Activated T-helper 1 cell treated with Interleukin-2 at 50 U/mL for 16 hours (primary cell): ENCODE measurements around the gene JADE3.

Experiments
- DNase-seq: peaks from one replicate; pipeline ENCODE4 v3.0.0-alpha.2; 2020; ENCODE audit warnings: low read depth

The JADE3 gene

DNA sequence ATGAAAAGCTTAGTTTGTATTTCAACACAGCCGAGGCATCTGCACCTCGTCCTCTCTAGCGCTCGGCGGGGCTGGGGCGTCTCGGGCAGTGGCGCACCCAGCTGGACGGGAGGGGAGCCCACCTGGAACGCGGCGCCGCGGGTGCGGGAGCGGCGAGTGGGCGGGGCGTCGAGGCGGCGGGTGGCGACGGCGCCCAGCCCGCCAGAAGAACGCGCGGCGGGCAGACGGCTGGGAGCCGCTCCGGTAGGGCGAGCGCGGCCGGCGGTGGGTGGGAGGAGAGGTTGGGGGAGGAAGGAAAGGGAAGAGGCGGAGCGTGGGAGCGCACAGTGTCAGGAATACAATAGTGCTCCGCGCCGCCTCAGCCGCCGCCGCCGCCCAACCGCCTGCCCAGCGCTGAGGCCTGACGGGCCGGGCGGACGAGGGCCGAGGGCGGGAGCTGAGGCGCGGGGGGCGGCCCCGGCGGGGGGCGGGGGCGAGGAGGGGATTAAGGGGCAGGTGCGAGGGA lies at the start of gene JADE3:
TSS of gene JADE3 (plus strand) at position 324 of the 505 bp plus-strand sequence. CDS start 72,474 bp downstream, outside the sequence.
- no peak for DNase-seq

DNA sequence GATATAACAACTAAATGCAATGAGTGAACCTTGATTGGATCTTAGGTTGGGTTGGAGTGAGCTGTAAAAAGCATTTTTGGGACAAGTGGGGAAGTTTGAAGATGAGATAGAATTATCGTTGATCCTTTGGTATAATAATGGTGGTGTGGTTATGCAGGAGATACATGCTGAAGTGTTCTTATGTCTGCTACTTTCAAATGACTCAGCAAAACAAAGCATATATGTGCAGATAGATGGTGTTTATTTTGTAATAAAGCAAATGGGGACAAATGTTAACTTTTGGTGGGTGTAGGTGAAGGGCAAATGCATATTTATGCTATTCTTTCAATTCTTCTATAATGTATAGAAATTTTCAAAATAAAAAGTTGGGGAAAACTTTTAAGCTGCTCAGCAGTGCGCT lies 49.1 kb upstream of the JADE3 start:
- no peak for DNase-seq

DNA sequence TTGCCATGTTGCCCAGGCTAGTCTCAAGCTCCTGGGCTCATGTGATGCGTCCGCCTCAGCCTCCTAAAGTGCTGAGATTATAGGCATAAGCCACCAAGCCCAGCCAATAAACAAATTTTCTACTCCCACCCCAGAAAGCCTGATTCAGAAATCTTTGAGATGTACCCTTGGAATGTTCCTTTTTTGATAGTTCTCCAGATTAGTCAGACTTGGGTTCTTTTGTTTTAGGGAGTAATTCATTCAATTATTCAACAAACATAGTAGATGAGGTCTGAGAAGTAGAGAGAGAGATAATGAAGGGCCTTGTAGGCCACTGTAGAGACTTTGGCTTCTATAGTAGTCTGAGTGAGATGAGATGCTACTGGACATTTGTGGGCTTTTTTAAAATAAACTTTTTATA lies 47.6 kb upstream of the JADE3 start:
- DNase-seq, result no peak

DNA sequence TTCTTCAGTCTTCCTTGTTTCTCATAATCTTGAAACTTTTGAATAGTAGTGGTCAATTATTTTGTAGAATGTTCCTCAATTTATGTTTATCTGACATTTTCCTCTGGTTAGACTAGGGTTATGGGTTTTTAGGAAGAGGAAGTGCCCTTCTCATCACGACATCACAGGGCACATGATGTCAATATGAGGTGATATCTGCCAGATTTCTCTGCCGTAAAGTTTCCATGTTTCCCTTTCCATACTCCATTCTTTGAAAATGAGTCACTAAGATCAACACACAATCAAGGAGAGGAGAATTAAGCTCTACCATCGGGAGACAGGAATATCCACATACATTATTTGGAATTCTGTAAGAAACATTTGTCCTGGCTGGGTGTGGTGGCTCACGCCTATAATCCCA lies 46.9 kb upstream of the JADE3 start:
- no peak for DNase-seq

DNA sequence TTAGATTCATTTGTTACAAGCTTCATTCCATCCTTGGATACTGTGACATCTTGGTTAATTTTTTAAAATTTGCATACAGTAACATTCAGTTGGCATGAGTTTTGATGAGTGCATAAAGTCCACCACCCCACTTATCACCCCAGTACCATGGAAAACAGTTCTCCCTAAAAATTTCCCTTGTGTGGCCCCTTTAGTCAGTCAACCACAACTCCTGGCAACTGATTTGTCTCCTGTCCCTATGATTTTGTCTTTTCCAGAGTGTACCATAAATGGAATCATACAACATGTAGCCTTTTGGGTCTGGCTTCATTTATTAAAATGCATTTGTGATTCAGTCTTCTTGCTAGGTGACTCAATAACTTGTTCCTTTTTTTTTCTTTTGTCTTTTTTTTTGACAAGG lies 45.5 kb upstream of the JADE3 start:
- no peak for DNase-seq

DNA sequence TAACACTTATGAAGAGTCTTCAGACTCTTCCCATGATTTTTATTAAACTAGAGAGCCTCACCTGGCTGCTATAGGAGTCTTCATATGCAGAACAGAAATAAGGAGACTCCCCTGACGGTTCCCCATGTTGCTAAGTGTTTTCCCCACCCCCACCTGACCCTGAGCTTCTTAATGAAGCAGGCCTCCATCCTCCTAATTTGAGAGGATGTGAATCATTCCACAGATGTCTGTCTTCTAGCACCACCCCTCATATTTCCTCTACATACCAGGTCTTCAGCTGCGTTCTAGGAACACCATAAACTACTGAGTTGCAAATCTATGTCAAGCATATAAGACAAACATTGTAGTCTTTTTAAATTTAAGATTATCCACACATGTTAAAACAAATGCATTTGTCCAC lies 38.5 kb upstream of the JADE3 start:
- no peak for DNase-seq

DNA sequence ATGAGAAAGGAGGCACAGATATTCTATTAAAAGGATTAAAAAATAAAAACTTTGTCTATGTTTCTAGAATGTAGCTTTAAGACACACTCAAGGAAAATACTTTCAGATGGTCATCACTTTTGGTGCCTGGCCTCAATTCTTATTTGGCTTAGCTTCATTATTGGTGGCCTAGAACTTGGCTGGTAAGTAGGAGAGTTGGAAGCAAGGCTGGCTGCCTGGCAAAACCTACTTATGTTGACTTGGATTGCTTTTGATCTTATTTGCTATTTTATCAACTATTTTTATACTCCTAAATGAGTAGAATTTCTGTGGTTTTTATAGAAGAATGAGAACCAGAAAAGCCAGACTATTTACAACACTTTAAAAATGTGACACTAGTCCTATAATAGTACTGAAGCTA lies 35.3 kb upstream of the JADE3 start:
- no peak for DNase-seq

DNA sequence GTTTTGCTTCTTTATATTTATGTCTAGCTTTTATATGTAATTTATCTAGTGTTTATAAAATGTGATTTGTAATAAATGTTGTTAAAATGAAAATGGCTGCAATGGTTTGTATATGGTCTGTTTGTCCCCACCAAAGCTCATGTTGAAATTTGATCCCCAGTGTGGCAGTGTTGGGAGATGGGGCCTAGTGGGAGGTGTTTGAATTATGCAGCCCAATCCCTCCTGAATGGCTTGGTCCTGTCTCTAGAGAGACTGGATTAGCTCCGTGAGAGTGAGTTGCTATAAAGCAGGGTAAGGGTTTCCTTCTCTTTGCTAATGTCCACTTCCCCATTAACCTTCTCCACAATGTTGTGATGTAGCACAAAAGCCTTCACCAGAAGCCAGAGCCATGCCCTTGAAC lies 30.0 kb upstream of the JADE3 start:
- DNase-seq, result no peak

DNA sequence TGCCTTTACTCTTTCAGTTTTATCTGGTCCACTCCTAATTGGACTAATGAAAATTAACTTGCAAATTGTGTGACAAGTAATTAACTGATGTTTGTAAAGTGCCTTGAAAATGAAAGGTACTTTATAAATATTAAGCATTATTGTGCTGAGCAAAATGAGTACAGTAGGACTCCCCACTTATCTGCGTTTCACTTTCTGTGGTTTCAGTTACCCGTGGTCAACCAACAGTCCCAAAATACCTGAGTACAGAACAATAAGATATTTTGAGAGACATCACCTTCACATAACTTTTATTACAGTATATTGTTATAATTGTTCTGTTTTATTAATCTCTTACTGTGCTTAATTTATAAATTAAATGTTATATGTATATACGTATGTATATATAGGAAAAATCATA lies 27.4 kb upstream of the JADE3 start:
- no peak for DNase-seq

DNA sequence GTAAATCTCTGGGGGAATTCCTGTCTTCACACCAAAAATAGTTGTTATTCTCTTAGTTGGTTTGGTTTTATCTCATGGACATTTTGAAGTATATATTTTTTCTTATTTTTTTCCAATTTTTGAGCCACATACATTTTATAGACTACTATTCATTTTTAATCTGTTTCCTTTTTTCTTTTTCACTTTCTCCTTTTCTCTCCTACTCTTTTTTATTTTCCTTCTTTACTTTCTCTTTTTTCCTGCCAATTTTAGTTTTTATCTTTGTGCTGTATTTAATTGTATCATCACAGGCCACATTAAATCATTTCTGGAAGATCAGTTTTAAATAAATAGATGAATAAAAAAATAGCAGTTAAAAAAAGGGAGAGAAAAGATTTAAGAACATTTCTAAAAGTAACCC lies 14.0 kb upstream of the JADE3 start:
- DNase-seq, result no peak

DNA sequence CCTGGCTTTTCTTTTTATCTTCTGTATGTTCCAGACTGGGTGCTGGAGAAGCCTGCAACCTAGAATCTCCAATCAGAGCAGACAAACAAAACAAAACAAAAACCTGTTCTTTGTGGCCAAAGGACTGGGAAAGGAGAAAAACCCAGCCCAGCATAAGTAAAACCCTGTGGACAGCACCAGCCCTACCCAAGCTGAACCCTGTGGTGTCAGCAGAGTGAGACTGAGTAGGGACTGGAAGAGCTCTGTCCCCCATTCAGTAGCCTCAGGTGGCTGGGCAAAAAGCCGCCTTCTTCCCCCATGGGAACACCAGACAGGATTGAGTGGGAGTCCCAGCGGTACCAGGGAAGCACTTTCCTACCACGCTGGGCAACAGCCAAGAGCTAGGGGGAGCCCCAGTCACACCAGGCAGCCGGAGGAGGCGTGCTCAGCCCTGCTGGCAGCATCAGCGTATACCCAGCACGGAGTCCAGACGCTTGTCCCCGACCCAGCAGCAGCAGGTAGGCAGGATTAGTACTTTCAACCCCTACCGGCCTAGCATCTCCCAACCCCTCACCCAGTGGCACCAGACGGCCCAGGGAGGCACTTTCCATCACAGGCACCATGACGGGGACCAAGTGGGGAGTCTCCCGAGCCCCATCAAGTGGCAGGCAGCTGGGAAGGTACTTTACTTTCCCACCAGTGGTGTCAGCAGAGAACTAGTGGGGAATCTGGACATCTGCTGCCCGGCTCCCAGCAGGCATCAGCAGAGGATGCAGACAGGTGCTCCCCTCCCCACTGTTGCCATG lies 8.6 kb upstream of the JADE3 start:
- DNase-seq, result peak; percentile 35

DNA sequence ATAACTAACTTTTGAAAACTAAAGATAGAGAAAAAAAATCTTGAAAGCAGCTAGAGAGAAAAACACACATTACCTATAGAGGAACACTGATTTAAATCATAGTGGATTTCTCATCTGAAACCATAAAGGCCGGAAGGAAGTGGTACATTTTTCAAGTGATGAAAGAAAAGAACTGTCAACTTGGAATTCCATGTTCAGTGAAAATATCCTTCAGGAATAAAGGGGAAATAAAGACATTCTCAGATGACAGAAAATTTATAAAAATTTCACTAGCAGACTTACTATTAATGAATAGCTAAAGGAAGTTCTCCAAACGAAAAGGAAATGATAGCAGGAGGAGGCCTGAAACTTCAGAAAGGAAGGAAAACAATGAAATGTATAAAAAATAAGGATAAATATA lies 7.6 kb upstream of the JADE3 start:
- no peak for DNase-seq

DNA sequence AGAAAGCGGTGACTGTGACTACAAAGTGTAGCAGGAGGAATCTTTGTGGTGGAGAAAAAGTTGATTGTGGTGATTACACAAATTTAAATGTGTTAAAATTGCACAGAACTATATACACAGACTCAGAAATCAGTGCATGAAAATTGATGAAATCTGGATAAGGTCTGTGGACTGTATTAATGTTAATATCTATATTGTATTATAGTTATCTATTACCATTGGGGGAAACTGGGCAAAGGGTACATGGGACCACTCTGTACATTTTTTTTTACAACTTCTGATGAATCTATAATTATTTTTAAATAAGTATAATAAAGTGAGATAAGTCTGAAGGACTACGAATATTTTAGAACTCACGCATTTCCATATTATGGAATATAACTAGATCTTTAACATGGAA lies 1.8 kb upstream of the JADE3 start:
- no peak for DNase-seq

DNA sequence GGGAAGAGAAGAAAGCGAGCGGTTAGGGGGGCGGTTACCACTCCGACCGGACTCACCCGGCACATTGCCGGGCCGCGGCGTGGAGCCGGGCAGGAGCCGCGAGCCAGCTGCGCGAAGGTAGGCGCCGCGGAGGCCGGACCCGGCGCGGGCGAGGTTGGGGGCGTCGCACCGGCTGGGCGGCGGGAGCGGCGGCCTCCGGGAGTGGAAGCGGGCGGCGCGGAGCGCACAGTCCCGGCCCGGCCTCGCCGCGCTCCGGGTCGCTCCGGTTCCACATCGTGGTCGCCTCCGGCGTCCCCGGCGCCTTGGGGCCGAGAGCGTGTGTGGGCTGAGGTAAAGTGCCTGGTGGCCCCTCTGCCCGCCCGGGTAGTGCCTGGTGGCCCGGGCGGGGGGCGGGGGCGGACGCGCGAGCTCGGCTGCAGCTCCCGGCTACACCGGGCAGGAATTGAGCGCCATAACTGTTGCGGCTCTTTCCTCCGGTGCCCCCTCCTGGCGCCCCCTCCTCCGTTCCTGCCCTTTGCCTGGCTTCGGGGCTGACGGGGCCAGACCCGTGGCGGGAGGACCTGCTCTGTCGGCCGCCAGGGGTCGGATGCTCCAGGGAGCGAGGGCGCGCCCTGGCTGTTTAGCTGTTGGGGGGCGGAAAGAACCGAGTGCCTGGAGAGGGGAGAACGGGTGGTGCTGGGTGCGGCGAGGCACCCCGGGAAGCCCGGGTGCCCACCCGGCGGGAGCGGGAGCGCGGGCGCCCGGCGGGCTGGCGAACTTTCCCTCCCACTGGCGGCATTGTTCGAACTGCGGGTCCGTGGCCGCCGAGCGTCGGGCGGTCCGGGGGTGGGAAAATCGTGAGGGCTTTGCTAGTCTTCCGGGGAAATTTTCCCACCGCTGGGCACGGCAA lies 626 bp downstream of the JADE3 start:
- DNase-seq, result no peak

DNA sequence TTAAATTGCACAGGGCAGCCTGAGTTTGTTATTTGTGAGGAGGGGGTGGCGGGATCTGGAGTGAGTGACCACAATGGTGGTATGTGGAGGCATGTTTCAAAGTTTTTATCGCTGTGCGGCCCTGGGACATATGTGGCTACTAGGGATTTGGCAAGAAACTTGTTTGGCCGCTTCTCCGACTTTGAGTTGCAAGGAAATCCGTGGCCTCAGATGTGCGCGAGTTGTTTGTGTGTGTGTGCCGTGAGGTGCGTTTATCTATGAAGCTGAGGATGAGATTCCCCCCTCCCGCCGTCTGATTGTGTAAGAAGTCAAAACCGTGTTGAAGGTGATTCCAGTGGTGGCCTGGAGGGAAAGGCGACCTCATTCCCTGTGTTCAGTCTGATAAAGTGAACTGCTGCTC lies 1.4 kb downstream of the JADE3 start:
- DNase-seq, result no peak

DNA sequence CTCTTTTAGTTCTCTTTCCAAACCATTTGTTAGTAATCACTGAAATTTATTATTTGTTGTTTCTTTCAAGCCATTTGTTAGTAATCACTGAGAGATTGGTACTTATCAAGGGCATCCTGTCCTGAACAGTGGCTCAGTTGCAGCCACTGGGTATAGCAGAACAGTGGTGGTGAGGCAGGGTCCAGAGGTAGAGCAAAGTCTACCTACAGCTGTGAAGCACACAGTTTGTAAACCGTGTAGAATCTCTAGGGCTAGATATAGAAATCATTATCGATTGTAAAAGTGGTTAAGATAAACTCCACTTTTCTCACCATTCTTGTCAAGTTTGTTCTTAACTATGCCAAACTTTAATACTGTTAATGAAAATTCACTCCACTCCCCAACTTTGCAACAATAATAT lies 4.1 kb downstream of the JADE3 start:
- DNase-seq, result no peak

DNA sequence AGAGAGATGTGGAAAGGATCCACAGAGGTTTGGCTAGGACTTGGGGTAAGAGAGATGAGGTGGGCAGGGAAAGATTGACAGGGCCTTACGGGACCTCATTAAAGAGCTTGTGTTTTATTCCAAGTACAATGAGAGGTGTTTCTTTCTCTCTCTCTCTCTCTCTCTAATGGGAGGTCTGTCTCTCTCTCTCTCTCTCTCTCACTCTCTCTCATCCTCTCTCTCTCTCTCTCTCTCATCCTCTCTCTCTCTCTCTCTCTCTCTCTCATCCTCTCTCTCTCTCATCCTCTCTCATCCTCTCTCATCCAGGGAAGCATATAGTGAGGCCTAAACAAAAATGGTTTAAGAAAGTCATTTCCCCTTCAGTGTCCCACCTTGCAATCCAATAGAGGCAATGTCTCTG lies 5.4 kb downstream of the JADE3 start:
- no peak for DNase-seq

DNA sequence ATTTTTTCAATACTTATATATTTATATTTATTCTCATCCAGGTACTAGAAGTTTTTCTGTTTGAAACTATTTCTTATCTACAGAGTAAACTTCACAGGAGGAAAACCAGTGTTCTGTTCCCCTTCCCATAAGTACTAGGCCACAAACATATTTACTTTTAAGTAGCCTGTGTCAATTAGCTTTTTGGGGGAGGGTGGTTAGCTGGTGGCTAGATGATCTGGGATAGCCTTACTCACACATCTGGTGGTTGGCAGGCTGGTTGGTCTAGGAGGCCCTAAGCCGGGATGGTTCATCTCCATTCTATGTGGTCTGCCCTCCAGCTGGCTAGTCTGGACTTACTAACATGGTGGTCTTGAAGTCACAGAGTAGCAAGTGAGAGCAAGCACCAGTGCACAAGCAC lies 6.2 kb downstream of the JADE3 start:
- DNase-seq, result no peak

DNA sequence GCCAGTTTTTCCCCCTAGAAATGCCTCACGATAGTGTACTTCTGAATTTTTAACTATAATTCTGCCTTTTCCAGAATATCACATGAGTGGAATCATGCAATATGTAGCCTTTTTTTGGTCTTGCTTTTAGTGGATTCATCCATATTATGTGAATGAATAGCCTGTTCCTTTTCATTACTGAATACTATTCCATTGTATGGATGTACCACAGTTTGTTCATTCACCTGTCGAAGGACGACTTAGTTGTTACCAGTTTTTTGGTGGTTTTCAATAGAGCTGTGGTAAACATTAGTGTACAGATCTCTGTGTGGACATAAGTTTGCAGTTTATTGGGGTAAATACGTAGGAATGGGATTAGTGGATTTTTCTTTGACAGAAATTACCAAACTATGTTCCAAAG lies 8.0 kb downstream of the JADE3 start:
- DNase-seq, result no peak

DNA sequence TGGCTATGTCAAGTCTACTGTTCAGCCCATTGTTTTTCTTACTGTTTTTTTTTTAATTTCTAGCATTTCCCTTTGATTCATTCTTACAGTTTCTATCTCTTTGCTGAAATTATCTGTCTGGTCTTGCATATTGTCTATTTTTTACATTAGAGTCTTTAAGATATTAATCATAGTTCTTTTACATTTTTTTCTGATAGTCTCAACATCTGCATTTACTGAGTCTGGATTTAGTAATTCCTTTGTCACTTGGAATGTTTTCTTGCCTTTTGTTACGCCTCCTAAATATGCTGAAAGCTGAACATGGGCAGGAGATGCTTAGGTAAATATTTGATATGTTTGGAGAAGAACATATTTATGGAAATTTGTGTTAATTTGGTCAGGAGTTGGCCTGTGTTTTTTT lies 10.4 kb downstream of the JADE3 start:
- DNase-seq, result no peak

DNA sequence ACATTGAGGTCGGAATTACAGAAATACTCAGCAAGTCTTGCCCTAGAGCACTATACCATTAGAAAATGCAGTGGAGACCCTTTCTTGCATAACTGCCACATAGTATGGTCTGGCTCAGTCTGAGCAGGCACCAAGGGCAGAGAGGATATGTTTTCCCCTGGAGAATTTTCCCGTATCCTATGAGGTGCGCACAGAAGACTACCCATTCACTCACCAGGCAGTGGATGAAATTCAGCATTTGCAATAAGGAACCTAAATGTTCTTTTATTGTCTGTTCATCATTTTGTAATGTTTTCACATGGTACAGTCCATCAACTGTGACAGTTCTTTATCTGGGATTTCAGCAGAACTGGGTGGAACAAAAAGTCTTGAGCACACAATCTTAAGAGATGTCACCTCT lies 15.5 kb downstream of the JADE3 start:
- DNase-seq, result no peak

DNA sequence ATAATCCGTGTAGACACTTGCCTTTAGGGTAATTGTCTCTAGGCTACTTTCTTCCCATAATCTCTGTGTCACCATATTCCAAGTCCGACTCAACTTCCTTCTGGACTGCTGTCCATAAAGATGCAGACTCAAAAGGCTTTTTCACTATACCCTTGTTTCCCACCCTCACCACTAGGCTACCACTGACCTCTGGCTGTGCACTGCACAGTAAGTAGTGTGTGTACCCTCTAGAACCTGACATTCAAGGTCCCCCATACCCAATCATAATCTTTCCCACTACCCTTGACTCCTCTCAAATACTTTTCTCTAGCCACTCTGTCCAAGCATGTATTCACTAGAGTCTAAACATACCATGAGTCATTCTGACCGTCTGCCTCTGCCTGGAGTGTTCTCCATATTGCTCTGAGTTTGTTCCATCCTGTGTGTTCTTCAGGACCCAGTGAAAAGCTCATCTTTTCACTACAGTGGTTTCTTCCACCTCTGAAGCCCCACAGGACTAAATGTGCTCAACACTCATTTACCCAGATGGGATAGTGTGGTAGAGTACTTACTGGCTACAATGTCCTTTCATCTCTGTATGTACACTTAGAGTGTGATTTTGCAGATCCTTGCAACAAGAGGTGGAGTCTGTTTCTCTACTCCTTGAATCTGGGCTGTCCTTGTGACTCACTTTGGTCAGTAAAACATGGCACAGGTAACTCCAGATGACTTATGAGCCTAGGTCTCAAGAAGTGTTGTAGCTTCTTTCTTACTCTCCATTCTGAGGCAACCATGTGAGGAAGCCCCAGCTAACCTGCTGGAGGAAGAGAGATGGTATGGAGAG lies 17.4 kb downstream of the JADE3 start:
- DNase-seq, result no peak
